HEK293T (cell line): ENCODE results near the gene NSMCE1.
A peak's percentile ranks its signal among the peaks of the same experiment; 100 is the strongest.
"Not testable (repeated sequence)": the region's sequence is repeated elsewhere in the genome, so short reads cannot be mapped to it uniquely, and the experiment has no call there.

Experiments
- CTCF ChIA-PET: fragments of 350-600 bp; formaldehyde crosslinking; extraction: SDS; loops from one replicate; lab custom pipeline; 2021; ENCODE audit warnings: antibody characterized with exemption, inconsistent platforms; lab: Yijun Ruan, JAX
- POLR2A ChIA-PET: fragments of 350-600 bp; formaldehyde crosslinking; extraction: SDS; loops from one replicate; lab custom pipeline; 2020; ENCODE audit warnings: antibody characterized with exemption, inconsistent platforms; lab: Yijun Ruan, JAX
- DNase-seq: peaks from one replicate; pipeline ENCODE4 v3.0.0; 2012; ENCODE audit warnings: mixed read lengths; ENCODE audit errors: extremely low spot score
- ARNT ChIP-seq: fragments of 450-650 bp; IDR thresholded peaks from 2 replicates; pipeline ENCODE4 v1.6.1; 2017; ENCODE audit warnings: mild to moderate bottlenecking
- BHLHE40 ChIP-seq: fragments of 450-650 bp; IDR thresholded peaks from 2 replicates; pipeline ENCODE4 v1.6.1; 2016; ENCODE audit warnings: mild to moderate bottlenecking, moderate library complexity, borderline replicate concordance
- CTBP1 ChIP-seq: fragments of 450-650 bp; IDR thresholded peaks from 2 replicates; pipeline ENCODE4 v1.6.1; 2016; ENCODE audit warnings: borderline replicate concordance
- ELF4 ChIP-seq: fragments of 450-650 bp; IDR thresholded peaks from 2 replicates; pipeline ENCODE4 v1.6.1; 2017; ENCODE audit warnings: antibody characterized with exemption
- FOXA1 ChIP-seq: fragments of 450-650 bp; IDR thresholded peaks from 2 replicates; pipeline ENCODE4 v1.6.1; 2016; ENCODE audit warnings: mild to moderate bottlenecking
- FOXK2 ChIP-seq: fragments of 450-650 bp; IDR thresholded peaks from 2 replicates; pipeline ENCODE4 v1.6.1; 2016; ENCODE audit warnings: mild to moderate bottlenecking
- FOXM1 ChIP-seq: fragments of 450-650 bp; IDR thresholded peaks from 2 replicates; pipeline ENCODE4 v1.6.1; 2017; ENCODE audit warnings: mild to moderate bottlenecking, borderline replicate concordance
- HDGF ChIP-seq: fragments of 450-650 bp; IDR thresholded peaks from 2 replicates; pipeline ENCODE4 v1.6.1; 2017; ENCODE audit warnings: antibody characterized with exemption, borderline replicate concordance
- L3MBTL2 ChIP-seq: fragments of 450-650 bp; conservative IDR thresholded peaks from 2 replicates; pipeline ENCODE4 v1.6.1; 2016; ENCODE audit warnings: mild to moderate bottlenecking
- LEF1 ChIP-seq: fragments of 450-650 bp; IDR thresholded peaks from 2 replicates; pipeline ENCODE4 v1.6.1; 2017; ENCODE audit warnings: mild to moderate bottlenecking, borderline replicate concordance
- NFRKB ChIP-seq: fragments of 450-650 bp; IDR thresholded peaks from 2 replicates; pipeline ENCODE4 v1.6.1; 2016; ENCODE audit warnings: mild to moderate bottlenecking, moderate library complexity
- SP1 ChIP-seq: fragments of 450-650 bp; IDR thresholded peaks from 2 replicates; pipeline ENCODE4 v1.6.1; 2017
- SUZ12 ChIP-seq: fragments of 450-650 bp; IDR thresholded peaks from 2 replicates; pipeline ENCODE4 v1.6.1; 2016; ENCODE audit warnings: mild to moderate bottlenecking
- TARDBP ChIP-seq: fragments of 450-650 bp; IDR thresholded peaks from 2 replicates; pipeline ENCODE4 v1.6.1; 2016
- ZNF384 ChIP-seq: fragments of 450-650 bp; IDR thresholded peaks from 2 replicates; pipeline ENCODE4 v1.6.1; 2016
- TF ChIP-seq, protein P1 (sequence below): fragments of 450-650 bp; IDR thresholded peaks from 2 replicates; pipeline ENCODE4 v1.6.1; 2016

The NSMCE1 gene

DNA sequence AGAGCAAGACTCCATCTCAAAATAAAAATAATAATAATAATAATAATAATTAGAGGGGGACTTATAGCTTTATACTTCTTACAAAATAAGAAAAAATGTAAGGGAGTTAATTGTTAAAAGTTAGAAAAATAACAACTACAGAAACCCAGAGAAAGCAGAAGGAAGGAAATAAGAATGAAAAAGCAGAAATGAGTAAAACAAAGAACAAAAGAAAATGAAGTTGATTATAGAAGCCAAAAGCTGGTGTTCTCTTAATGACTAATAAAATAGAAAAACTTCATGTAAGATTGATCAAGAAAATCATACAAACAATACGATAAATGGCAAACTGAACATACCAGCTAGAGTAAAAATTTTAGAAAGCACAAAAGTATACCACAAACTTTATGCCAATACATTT is 6.8 kb upstream of the NSMCE1 start:
- no peak for TF ChIP-seq LEF1
- no peak for TF ChIP-seq FOXM1
- no peak for TF ChIP-seq FOXA1
- TF ChIP-seq BHLHE40 = no peak
- TF ChIP-seq CTBP1 = no peak
- no peak for TF ChIP-seq ZNF384
- TF ChIP-seq TARDBP = no peak
- no peak for TF ChIP-seq ARNT
- TF ChIP-seq, protein P1, sequence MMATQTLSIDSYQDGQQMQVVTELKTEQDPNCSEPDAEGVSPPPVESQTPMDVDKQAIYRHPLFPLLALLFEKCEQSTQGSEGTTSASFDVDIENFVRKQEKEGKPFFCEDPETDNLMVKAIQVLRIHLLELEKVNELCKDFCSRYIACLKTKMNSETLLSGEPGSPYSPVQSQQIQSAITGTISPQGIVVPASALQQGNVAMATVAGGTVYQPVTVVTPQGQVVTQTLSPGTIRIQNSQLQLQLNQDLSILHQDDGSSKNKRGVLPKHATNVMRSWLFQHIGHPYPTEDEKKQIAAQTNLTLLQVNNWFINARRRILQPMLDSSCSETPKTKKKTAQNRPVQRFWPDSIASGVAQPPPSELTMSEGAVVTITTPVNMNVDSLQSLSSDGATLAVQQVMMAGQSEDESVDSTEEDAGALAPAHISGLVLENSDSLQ = no peak
- TF ChIP-seq NFRKB = no peak
- DNase-seq = no peak
- ChIA-PET CTCF (no interaction called here), POLR2A (no interaction called here)

DNA sequence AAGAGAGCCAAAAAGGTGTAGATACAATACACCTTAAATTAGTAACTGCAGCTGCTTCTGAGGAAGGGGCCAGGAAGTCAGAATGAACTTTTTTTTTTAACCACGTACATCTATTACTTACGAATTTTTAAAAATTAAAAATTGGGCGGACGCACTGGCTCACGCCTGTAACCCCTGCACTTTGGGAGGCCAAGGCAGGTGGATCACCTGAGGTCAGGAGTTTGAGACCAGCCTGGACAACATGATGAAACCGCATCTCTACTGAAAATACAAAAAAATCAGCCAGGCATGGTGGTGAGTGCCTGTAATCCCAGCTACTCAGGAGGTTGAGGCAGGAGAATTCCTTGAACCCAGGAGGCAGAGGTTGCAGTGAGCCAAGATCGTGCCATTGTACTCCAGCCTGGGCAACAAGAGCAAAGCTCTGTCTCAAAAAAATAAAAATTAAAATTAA is 5.9 kb upstream of the NSMCE1 start:
- CTCF ChIA-PET, DNase-seq, POLR2A ChIA-PET: not testable (repeated sequence)

DNA sequence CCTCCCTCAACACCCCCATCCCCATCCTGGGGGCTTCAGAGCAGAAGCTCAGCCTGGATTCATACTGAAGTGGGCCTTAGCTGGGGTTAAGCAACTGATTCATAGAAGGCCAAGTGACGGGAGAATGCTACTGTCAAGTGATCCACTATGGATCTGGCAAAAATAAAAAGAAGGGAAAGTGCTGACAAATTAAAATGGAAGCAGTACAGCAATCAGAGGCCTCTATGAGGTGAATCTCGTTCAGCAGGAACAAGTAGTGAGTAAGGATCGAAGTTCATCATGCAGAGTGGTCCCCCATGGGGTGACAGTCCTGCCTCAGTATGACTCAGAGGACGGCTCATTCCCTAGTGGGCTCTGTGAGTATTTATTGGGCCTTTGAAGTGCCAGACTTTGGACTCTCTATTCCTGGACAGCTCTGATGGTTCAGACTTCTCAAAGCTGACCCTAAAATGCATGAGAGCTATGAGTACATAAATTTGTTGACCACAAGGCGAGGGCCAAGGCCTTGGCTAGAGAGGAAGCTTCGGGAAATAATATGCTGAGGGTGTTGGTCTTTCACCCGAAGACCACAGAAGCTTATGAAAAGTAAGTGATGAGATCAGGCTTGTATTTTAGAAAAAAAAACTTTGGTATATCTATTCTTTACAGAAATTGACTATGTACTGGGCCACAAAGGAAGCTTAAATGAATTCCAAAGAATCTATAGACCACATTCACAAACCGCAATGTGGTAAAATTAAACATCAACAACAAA is 5.3 kb upstream of the NSMCE1 start:
- CTCF ChIA-PET = no interaction called here
- DNase-seq = no peak
- POLR2A ChIA-PET = no interaction called here
- no peak for TF ChIP-seq L3MBTL2
- no peak for TF ChIP-seq CTBP1
- no peak for TF ChIP-seq ZNF384
- no peak for TF ChIP-seq HDGF
- TF ChIP-seq FOXK2 = no peak

DNA sequence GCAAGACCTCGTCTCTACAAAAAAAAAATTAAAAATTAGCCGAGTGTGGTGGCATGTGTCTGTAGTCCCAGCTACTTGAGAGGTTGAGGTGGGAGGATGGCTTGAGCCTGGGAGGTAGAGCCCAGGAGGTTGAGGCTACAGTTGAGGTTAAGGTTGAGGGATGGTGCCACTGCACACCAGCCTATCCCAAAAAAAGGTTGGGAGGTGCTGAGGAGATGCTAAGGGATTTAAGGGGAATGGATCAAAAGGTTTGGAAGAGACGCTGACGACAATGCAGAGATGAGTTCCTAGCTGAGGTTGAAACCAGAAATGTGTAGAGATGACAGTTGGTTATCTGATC is 4.7 kb upstream of the NSMCE1 start:
- POLR2A ChIA-PET = no interaction called here
- CTCF ChIA-PET = no interaction called here
- DNase-seq = no peak
- TF ChIP-seq FOXA1 = no peak
- no peak for TF ChIP-seq ZNF384
- no peak for TF ChIP-seq BHLHE40
- no peak for TF ChIP-seq TARDBP
- TF ChIP-seq SUZ12 = no peak
- TF ChIP-seq, protein P1 = no peak
- TF ChIP-seq CTBP1 = no peak
- no peak for TF ChIP-seq SP1
- no peak for TF ChIP-seq FOXM1
- no peak for TF ChIP-seq ELF4
- TF ChIP-seq LEF1 = no peak
- TF ChIP-seq FOXK2 = no peak
- TF ChIP-seq NFRKB = no peak
- no peak for TF ChIP-seq ARNT
- no peak for TF ChIP-seq HDGF
- no peak for TF ChIP-seq L3MBTL2

DNA sequence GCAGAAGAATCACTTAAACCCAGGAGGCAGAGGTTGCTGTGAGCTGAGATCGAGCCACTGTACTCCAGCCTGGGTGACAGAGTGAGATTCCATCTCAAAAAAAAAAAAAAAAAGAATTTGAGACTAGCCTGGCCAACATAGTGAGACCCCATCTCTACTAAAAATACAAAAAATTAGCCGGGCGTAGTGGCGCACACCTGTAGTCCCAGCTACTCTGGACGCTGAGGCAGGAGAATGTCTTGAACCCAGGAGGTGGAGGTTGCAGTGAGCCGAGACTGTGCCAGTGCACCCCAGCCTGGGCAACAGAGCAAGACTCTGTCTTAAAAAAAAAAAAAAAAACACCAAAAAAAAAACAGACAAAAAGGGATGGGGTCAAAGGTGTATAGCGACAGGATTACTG is 4.1 kb upstream of the NSMCE1 start:
- CTCF ChIA-PET, DNase-seq, POLR2A ChIA-PET: not testable (repeated sequence)
- TF ChIP-seq ZNF384 = peak; percentile 26; the same call in 1 of the 2 replicates

DNA sequence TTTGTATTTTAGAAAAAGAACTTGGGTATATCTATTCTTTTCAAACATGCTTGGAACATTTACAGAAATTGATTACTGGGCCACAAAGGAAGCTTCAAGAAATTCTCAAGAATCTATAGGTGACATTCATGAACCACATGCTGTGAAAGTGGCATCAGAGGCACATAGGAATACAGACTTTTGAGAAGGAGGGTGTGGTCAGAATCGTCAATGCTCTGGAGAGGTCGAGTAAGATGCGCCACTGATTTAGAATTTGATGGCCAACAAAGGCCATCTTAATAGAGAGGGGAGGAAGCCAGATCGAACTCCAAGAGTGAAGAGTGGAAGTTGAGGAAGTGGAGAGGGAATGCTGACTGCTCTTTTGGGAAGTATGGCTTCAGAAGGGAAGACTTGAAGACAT is 3.5 kb upstream of the NSMCE1 start:
- TF ChIP-seq HDGF (no peak), FOXK2 (no peak), SUZ12 (no peak), ELF4 (no peak), FOXM1 (no peak), ZNF384 (no peak), NFRKB (no peak), ARNT (no peak), FOXA1 (no peak), L3MBTL2 (no peak), SP1 (no peak)
- TF ChIP-seq, protein P1 = no peak
- ChIA-PET CTCF (no interaction called here), POLR2A (interaction anchor here (1.6 kb wide), 1 partner anchor 12 kb away, joined by 3 read pairs; no protein-coding TSS in a partner anchor)
- DNase-seq = no peak

DNA sequence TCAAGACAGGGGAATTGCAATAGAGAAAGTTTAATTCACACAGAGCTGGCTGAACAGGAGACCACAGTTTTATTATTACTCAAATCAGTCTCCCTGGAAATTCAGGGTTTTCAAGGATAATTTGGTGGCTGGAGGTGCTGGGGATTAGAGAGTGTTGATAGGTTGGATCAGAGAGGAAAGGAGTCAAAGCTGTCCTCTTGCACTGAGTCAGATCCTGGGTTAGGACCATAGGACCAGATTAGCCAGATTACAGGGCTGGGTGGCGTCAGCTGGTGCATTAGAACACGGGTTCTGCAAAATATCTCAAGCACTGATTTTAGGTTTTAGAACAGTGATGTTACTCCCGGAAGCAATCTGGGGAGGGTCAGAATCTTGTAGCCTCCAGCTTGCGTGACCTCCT is 1.8 kb upstream of the NSMCE1 start:
- no peak for DNase-seq
- TF ChIP-seq BHLHE40 (no peak), HDGF (no peak), LEF1 (no peak), ELF4 (no peak), FOXK2 (no peak), FOXM1 (no peak), TARDBP (no peak), SP1 (no peak), CTBP1 (no peak), SUZ12 (no peak), L3MBTL2 (no peak), NFRKB (no peak), ZNF384 (no peak), FOXA1 (no peak), ARNT (no peak)
- TF ChIP-seq, protein P1 = no peak
- ChIA-PET CTCF (interaction anchor here (1.2 kb wide), 1 partner anchor 35 kb away, joined by 3 read pairs; no protein-coding TSS in a partner anchor), POLR2A (interaction anchor here (1.6 kb wide), 1 partner anchor 10 kb away, joined by 3 read pairs; no protein-coding TSS in a partner anchor)
